Right cardiac atrium (tissue), 5 donors: ENCODE measurements around the gene SYS1. TPM values are rescaled to one million over a fixed set of nuclear protein-coding genes. Genes with fewer than 3 reads are reported as not detected.

Experiments
- ATAC-seq, 2 donors: fragments of 200-7000 bp; cut with Tn5 transposase; one replicate each; pipeline versions ENCODE4 v1.8.0 to v1.9.1; 2020; ENCODE audit warnings: moderate library complexity in 2 of 2, mild to moderate bottlenecking in 1 of 2
- DNase-seq, 3 donors: peaks; one replicate each; pipeline ENCODE4 v3.0.0-alpha.2; 2020
- H3K27ac ChIP-seq: one replicate; pipeline ENCODE4 v1.5.1; 2013; ENCODE audit warnings: mild to moderate bottlenecking, low read length, control low read depth, moderate library complexity
- H3K27me3 ChIP-seq: one replicate; pipeline ENCODE4 v1.6.1; 2013; ENCODE audit not compliant: control insufficient read depth, insufficient read depth
- H3K4me1 ChIP-seq: one replicate; pipeline ENCODE4 v1.6.1; 2013; ENCODE audit warnings: low read length; ENCODE audit not compliant: control insufficient read depth, insufficient read depth
- H3K4me3 ChIP-seq: one replicate; pipeline ENCODE4 v1.5.1; 2013; ENCODE audit warnings: low read length, control low read depth
- H3K9me3 ChIP-seq: one replicate; pipeline ENCODE4 v1.6.1; 2013; ENCODE audit warnings: low read length; ENCODE audit not compliant: control insufficient read depth
- WGBS: extraction: QIAGEN DNeasy Blood & Tissue Kit; methylation state at CpG from one replicate; pipeline ENCODE4 v1.1.7; 2013; 5-methylcytosine and 5-hydroxymethylcytosine counted together
- intact Hi-C, 4 donors: fragments of 100-400 bp; cut with DNase I; formaldehyde crosslinking; loops; one replicate each; pipeline versions ENCODE4 v1.11.0 to v1.14.0; 2022 to 2023
- polyA plus RNA-seq: library from polyadenylated mRNA; stranded (reverse); fragments of 200-250 nt; gene quantifications from one replicate; pipeline ENCODE4 v1.2.3, GENCODE V29; 2013
- total RNA-seq, 4 donors: library from RNA; stranded (reverse); fragmentation: NEBNext Ultra II Directional; extraction: Animal tissue kit (Norgen Biotek cat#: 25700); gene quantifications; one replicate each; pipeline ENCODE4 v1.2.1, GENCODE V29; 2021
- donor health status: healthy with polysubstance abuse.
- donor health status: DM: no; HTN: yes; CAD: no.
- donor health status: DM: no; HTN: no; CAD: no.
- donor health status: DM: no; HTN: yes; CAD: no; lungs with severe emphysema.
- donor health status: DM: yes; HTN: yes; CAD: no.

SYS1 gene
- total and polyA plus RNA-seq, 5 donors: 17.1 to 28.7 (median 25.0) TPM

GRCh38 chr20:45394221-45395113 lies 31.5 kb downstream of the SYS1 start:
- peak in 1 of 2 donors; percentile 13 for ATAC-seq
- no peak overlapping the region for H3K27ac ChIP-seq
- 83% methylated on average over 21 of the region's 21 CpGs for WGBS

GRCh38 chr20:45395114-45395415 lies 32.1 kb downstream of the SYS1 start:
- intact Hi-C loops: no loop called here
- 88% methylated on average over 7 of the region's 7 CpGs for WGBS
- Histone ChIP-seq H3K9me3 (no peaks in the 10 kb centered on the region), H3K4me3 (no peak overlapping the region), H3K27me3 (no peaks in the 10 kb centered on the region), H3K4me1 (no peaks in the 10 kb centered on the region), H3K27ac (no peak overlapping the region)
- DNase-seq: no peak
- ATAC-seq: peak in 1 of 2 donors; percentile 26

More at GRCh38 chr20:45394221-45395113, 31.5 kb downstream of the SYS1 start:
- Histone ChIP-seq H3K4me1 (no peaks in the 10 kb centered on the region), H3K27me3 (no peaks in the 10 kb centered on the region), H3K4me3 (no peak overlapping the region), H3K9me3 (no peaks in the 10 kb centered on the region)
- intact Hi-C loops: no loop called here
- no peak for DNase-seq

- Histone ChIP-seq H3K27ac (no peak overlapping the region), H3K4me3 (no peak overlapping the region), H3K27me3 (no peaks in the 10 kb centered on the region), H3K4me1 (no peaks in the 10 kb centered on the region), H3K9me3 (no peaks in the 10 kb centered on the region)
- 100% methylated on average over 1 of the region's 1 CpG for WGBS
- intact Hi-C loops: no loop called here
- no peak for ATAC-seq
- no peak for DNase-seq
These were observed 36.1 kb downstream of the SYS1 start for GRCh38 chr20:45399018-45399417.

GRCh38 chr20:45400346-45401031 lies 37.5 kb downstream of the SYS1 start:
- Histone ChIP-seq H3K4me3 (no peak overlapping the region), H3K27ac (no peak overlapping the region), H3K9me3 (no peaks in the 10 kb centered on the region), H3K27me3 (no peaks in the 10 kb centered on the region), H3K4me1 (no peaks in the 10 kb centered on the region)
- intact Hi-C loops: no loop called here
- ATAC-seq: no peak
- DNase-seq: no peak
- WGBS: 96% methylated on average over 6 of the region's 6 CpGs

GRCh38 chr20:45402946-45403345 lies 40.0 kb downstream of the SYS1 start:
- Histone ChIP-seq H3K9me3 (no peaks in the 10 kb centered on the region), H3K4me1 (no peaks in the 10 kb centered on the region), H3K27ac (no peak overlapping the region), H3K4me3 (no peak overlapping the region), H3K27me3 (no peaks in the 10 kb centered on the region)
- 96% methylated on average over 1 of the region's 1 CpG for WGBS
- DNase-seq (no peak), ATAC-seq (no peak)
- intact Hi-C loops: no loop called here

- Histone ChIP-seq H3K4me1 (no peaks in the 10 kb centered on the region), H3K4me3 (no peak overlapping the region), H3K9me3 (no peaks in the 10 kb centered on the region), H3K27ac (no peak overlapping the region), H3K27me3 (no peaks in the 10 kb centered on the region)
- ATAC-seq (no peak), DNase-seq (no peak)
- intact Hi-C loops: no loop called here
- 75% methylated on average over 1 of the region's 1 CpG for WGBS
These were observed 41.5 kb downstream of the SYS1 start for GRCh38 chr20:45404438-45404837.

GRCh38 chr20:45405571-45406259 lies 42.8 kb downstream of the SYS1 start:
- no peaks in the 10 kb centered on the region for H3K9me3 ChIP-seq
- ATAC-seq: peak; percentile 32 to 67
- no peaks in the 10 kb centered on the region for H3K27me3 ChIP-seq
- H3K27ac ChIP-seq: peak overlapping the region; percentile 16
- H3K4me1 ChIP-seq: no peaks in the 10 kb centered on the region
- 2% methylated on average over 49 of the region's 49 CpGs for WGBS
- peak overlapping the region; percentile 85 for H3K4me3 ChIP-seq
- DNase-seq: peak; percentile 63 to 89 (median 85)
- intact Hi-C loops: no loop called here

GRCh38 chr20:45406260-45407066 lies 43.5 kb downstream of the SYS1 start:
- intact Hi-C loops: no loop called here
- H3K27ac ChIP-seq: peak overlapping the region; percentile 92
- no peaks in the 10 kb centered on the region for H3K9me3 ChIP-seq
- H3K4me3 ChIP-seq: peak overlapping the region; percentile 85
- under 1% methylated on average over 84 of the region's 87 CpGs for WGBS
- H3K4me1 ChIP-seq: no peaks in the 10 kb centered on the region
- DNase-seq (peak; percentile 85 to 95 (median 93)), ATAC-seq (peak; percentile 79 to 87)
- no peaks in the 10 kb centered on the region for H3K27me3 ChIP-seq

- peak overlapping the region; percentile 85 for H3K4me3 ChIP-seq
- H3K27me3 ChIP-seq: no peaks in the 10 kb centered on the region
- no peaks in the 10 kb centered on the region for H3K4me1 ChIP-seq
- DNase-seq (peak; percentile 69 to 81 (median 79)), ATAC-seq (peak; percentile 60 to 68)
- H3K27ac ChIP-seq: peak overlapping the region; percentile 92
- 9% methylated on average over 30 of the region's 30 CpGs for WGBS
- H3K9me3 ChIP-seq: no peaks in the 10 kb centered on the region
- intact Hi-C loops: no loop called here
These were observed 44.2 kb downstream of the SYS1 start for GRCh38 chr20:45407067-45407745.
